ENCODE data around the gene ARF5. TPM values are rescaled to one million over a fixed set of nuclear protein-coding genes. Genes with fewer than 3 reads are reported as not detected.

The ARF5 gene
- total and polyA plus RNA-seq, 2 of the 8 experiments (the other 6 are each of a cell fraction or from before 2014, with no cell fraction given) = 154 to 579 TPM

- TF ChIP-seq CHD2 (IDR thresholded peaks at IDR 0.05; ENCODE audit: low read length) (no peak), KDM4A (IDR thresholded peaks at IDR 0.05; ENCODE audit: low read depth, low read length, severe bottlenecking) (peak; percentile 44), RFX5 (IDR thresholded peaks at IDR 0.05; ENCODE audit: borderline replicate concordance, low read depth, low read length) (no peak), CREB1 (IDR thresholded peaks at IDR 0.05) (peak; percentile 92), TCF12 (IDR thresholded peaks at IDR 0.05; ENCODE audit: low read depth, low read length) (0 out of 2 replicates have a peak, but pooled peaks have one; percentile 59), PHF8 (conservative IDR thresholded peaks at IDR 0.05; ENCODE audit: low read depth, low read length) (peak; percentile 77; the same call in 1 of the 2 replicates), TAF7 (optimal IDR thresholded peaks at IDR 0.05; ENCODE audit: borderline replicate concordance, low read depth, low read length) (no peak), RBBP5 (IDR thresholded peaks at IDR 0.05; ENCODE audit: borderline replicate concordance, low read depth, low read length) (peak; percentile 99), POLR2AphosphoS5 (IDR thresholded peaks at IDR 0.05; ENCODE audit: low read depth, low read length) (peak; percentile 79), ATF3 (IDR thresholded peaks at IDR 0.05; ENCODE audit: insufficient read depth, low read depth, low read length) (no peak), RXRA (IDR thresholded peaks at IDR 0.05; ENCODE audit: insufficient read depth, low read depth, low read length) (no peak), RAD21 (IDR thresholded peaks at IDR 0.05 in 1 of 2, conservative IDR thresholded peaks at IDR 0.05 in 1 of 2; ENCODE audit: low read depth in 2 of 2, low read length in 2 of 2) (0 out of 4 replicates have a peak, but pooled peaks of 1 of the 2 experiments have one; percentile 3), SIN3A (conservative IDR thresholded peaks at IDR 0.05 in 1 of 2, IDR thresholded peaks at IDR 0.05 in 1 of 2; ENCODE audit: low read depth in 1 of 2, low read length in 2 of 2) (no peak), POLR2A (IDR thresholded peaks at IDR 0.05; ENCODE audit: control extremely low read depth in 1 of 2, low read depth in 2 of 2, low read length in 2 of 2) (peak in 1 of 2 experiments; percentile 83; a peak in 2 of 3 replicates)
These were observed at the start of gene ARF5 (continued) for GRCh38 chr7:127588019-127588696.
